Measurements from ENCODE around the gene DOCK6. TPM values are rescaled to one million over a fixed set of nuclear protein-coding genes. Genes with fewer than 3 reads are reported as not detected.

DOCK6 gene
- polyA plus RNA-seq, 1 donor from 2014 or later, result not detected

GRCh38 chr19:11225815-11226214 lies 36.5 kb downstream of the DOCK6 start:
- Histone ChIP-seq H3K27me3 (ENCODE audit: insufficient read depth, low read depth, low read length) (no peaks in the 10 kb centered on the region), H3F3A (ENCODE audit: insufficient read depth, low read length, poor library complexity, severe bottlenecking) (no peaks in the 10 kb centered on the region), H2AFZ (ENCODE audit: low read depth, low read length) (no peak overlapping the region), H3K9me2 (ENCODE audit: insufficient read depth, low read length) (no peaks in the 10 kb centered on the region), H3K36me3 (ENCODE audit: insufficient read depth, low read length) (no peaks in the 10 kb centered on the region), H4K20me1 (ENCODE audit: insufficient read depth) (no peaks in the 10 kb centered on the region), H3K4me2 (ENCODE audit: low read length) (no peak overlapping the region), H3K27ac (ENCODE audit: low read length) (no peak overlapping the region), H3K9me3 (ENCODE audit: low read length) (peaks cover 4% of the 10 kb centered on the region), H3K4me3 (ENCODE audit: low read length) (no peak overlapping the region), H3K9ac (ENCODE audit: low read length) (no peak overlapping the region), H3K79me2 (replicated peaks; ENCODE audit: insufficient read depth, low read length) (no peaks in the 10 kb centered on the region)
- TF ChIP-seq EP300 (conservative IDR thresholded peaks at IDR 0.05; ENCODE audit: poor library complexity, severe bottlenecking) (no peak), EZH2 (IDR thresholded peaks at IDR 0.05; ENCODE audit: borderline replicate concordance, insufficient read depth, low read length, poor library complexity, severe bottlenecking) (no peak), POLR2AphosphoS5 (IDR thresholded peaks at IDR 0.05) (no peak), MXI1 (conservative IDR thresholded peaks at IDR 0.05; ENCODE audit: poor library complexity, severe bottlenecking) (no peak), RAD21 (conservative IDR thresholded peaks at IDR 0.05) (no peak), SMC3 (conservative IDR thresholded peaks at IDR 0.05; ENCODE audit: poor library complexity) (no peak), TAF1 (IDR thresholded peaks at IDR 0.05; ENCODE audit: low read depth) (no peak)
- TF ChIP-seq, protein P1, sequence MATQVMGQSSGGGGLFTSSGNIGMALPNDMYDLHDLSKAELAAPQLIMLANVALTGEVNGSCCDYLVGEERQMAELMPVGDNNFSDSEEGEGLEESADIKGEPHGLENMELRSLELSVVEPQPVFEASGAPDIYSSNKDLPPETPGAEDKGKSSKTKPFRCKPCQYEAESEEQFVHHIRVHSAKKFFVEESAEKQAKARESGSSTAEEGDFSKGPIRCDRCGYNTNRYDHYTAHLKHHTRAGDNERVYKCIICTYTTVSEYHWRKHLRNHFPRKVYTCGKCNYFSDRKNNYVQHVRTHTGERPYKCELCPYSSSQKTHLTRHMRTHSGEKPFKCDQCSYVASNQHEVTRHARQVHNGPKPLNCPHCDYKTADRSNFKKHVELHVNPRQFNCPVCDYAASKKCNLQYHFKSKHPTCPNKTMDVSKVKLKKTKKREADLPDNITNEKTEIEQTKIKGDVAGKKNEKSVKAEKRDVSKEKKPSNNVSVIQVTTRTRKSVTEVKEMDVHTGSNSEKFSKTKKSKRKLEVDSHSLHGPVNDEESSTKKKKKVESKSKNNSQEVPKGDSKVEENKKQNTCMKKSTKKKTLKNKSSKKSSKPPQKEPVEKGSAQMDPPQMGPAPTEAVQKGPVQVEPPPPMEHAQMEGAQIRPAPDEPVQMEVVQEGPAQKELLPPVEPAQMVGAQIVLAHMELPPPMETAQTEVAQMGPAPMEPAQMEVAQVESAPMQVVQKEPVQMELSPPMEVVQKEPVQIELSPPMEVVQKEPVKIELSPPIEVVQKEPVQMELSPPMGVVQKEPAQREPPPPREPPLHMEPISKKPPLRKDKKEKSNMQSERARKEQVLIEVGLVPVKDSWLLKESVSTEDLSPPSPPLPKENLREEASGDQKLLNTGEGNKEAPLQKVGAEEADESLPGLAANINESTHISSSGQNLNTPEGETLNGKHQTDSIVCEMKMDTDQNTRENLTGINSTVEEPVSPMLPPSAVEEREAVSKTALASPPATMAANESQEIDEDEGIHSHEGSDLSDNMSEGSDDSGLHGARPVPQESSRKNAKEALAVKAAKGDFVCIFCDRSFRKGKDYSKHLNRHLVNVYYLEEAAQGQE (IDR thresholded peaks at IDR 0.05; ENCODE audit: borderline replicate concordance), result no peak
- TF ChIP-seq, protein P2, sequence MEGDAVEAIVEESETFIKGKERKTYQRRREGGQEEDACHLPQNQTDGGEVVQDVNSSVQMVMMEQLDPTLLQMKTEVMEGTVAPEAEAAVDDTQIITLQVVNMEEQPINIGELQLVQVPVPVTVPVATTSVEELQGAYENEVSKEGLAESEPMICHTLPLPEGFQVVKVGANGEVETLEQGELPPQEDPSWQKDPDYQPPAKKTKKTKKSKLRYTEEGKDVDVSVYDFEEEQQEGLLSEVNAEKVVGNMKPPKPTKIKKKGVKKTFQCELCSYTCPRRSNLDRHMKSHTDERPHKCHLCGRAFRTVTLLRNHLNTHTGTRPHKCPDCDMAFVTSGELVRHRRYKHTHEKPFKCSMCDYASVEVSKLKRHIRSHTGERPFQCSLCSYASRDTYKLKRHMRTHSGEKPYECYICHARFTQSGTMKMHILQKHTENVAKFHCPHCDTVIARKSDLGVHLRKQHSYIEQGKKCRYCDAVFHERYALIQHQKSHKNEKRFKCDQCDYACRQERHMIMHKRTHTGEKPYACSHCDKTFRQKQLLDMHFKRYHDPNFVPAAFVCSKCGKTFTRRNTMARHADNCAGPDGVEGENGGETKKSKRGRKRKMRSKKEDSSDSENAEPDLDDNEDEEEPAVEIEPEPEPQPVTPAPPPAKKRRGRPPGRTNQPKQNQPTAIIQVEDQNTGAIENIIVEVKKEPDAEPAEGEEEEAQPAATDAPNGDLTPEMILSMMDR (IDR thresholded peaks at IDR 0.05; ENCODE audit: poor library complexity, severe bottlenecking), result no peak

DNA sequence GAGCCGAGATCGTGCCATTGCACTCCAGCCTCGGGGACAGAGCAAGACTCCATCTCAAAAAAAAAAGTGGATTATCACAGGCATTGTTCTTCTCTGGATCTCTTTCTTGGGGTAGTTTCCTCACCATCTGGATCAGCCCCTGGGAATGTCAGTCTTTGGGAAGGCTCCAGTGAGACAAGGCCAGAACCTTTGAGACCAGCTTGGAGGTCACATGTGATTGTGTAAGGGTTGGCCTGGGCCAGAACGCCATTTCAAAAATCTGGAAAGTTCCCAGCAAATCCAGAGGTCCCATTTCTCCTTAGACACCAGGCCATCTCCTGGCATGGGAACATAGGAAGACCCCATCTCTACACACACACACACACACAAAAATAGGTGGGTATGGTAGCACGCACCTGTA lies 37.2 kb downstream of the DOCK6 start:
- H3K79me2 ChIP-seq (replicated peaks; ENCODE audit: insufficient read depth, low read length), result no peaks in the 10 kb centered on the region
- H3F3A ChIP-seq (ENCODE audit: insufficient read depth, low read length, poor library complexity, severe bottlenecking), result no peaks in the 10 kb centered on the region
- H3K27ac ChIP-seq (ENCODE audit: low read length), result no peak overlapping the region
- H3K36me3 ChIP-seq (ENCODE audit: insufficient read depth, low read length), result no peaks in the 10 kb centered on the region
- H3K27me3 ChIP-seq (ENCODE audit: insufficient read depth, low read depth, low read length), result no peaks in the 10 kb centered on the region
- no peak overlapping the region for H3K4me3 ChIP-seq (ENCODE audit: low read length)
- H3K9ac ChIP-seq (ENCODE audit: low read length), result no peak overlapping the region
- no peak overlapping the region for H2AFZ ChIP-seq (ENCODE audit: low read depth, low read length)
- no peak overlapping the region for H3K4me2 ChIP-seq (ENCODE audit: low read length)
- TF ChIP-seq MXI1 (conservative IDR thresholded peaks at IDR 0.05; ENCODE audit: poor library complexity, severe bottlenecking) (no peak), EZH2 (IDR thresholded peaks at IDR 0.05; ENCODE audit: borderline replicate concordance, insufficient read depth, low read length, poor library complexity, severe bottlenecking) (no peak), SMC3 (conservative IDR thresholded peaks at IDR 0.05; ENCODE audit: poor library complexity) (no peak), TAF1 (IDR thresholded peaks at IDR 0.05; ENCODE audit: low read depth) (no peak), RAD21 (conservative IDR thresholded peaks at IDR 0.05) (no peak), EP300 (conservative IDR thresholded peaks at IDR 0.05; ENCODE audit: poor library complexity, severe bottlenecking) (no peak), POLR2AphosphoS5 (IDR thresholded peaks at IDR 0.05) (no peak)
- TF ChIP-seq, protein P2 (IDR thresholded peaks at IDR 0.05; ENCODE audit: poor library complexity, severe bottlenecking), result no peak
- TF ChIP-seq, protein P1 (IDR thresholded peaks at IDR 0.05; ENCODE audit: borderline replicate concordance), result no peak
- peaks cover 6% of the 10 kb centered on the region for H3K9me3 ChIP-seq (ENCODE audit: low read length)
- H3K9me2 ChIP-seq (ENCODE audit: insufficient read depth, low read length), result no peaks in the 10 kb centered on the region
- no peaks in the 10 kb centered on the region for H4K20me1 ChIP-seq (ENCODE audit: insufficient read depth)

Data from neural cell (in vitro differentiated cells).